IPS-NIHi11 (cell line): ENCODE measurements around the gene BANK1.

Source experiments
- DNase-seq: peaks from one replicate; pipeline ENCODE4 v3.0.0; 2012; ENCODE audit warnings: mixed read lengths, low spot score

The BANK1 gene

GRCh38 chr4:102120846-102121245, 330.3 kb downstream of the BANK1 start:
- DNase-seq: no peak
